NB4 (cell line): ENCODE results near the gene GCH1.
A peak's percentile ranks its signal among the peaks of the same experiment; 100 is the strongest.

Experiments
- DNase-seq: peaks from one replicate; pipeline ENCODE4 v3.0.0; 2010; ENCODE audit warnings: low read depth
- H3K4me3 ChIP-seq: one replicate; pipeline ENCODE4 v1.5.1; 2011; ENCODE audit warnings: mild to moderate bottlenecking, low read depth, low read length, moderate library complexity
- MYC ChIP-seq: IDR thresholded peaks from 2 replicates; pipeline ENCODE4 v1.6.1; 2011; ENCODE audit warnings: low read depth, low read length
- POLR2A ChIP-seq: IDR thresholded peaks from 2 replicates; pipeline ENCODE4 v1.6.1; 2011; ENCODE audit warnings: mild to moderate bottlenecking; ENCODE audit not compliant: insufficient read length; ENCODE audit errors: extremely low read depth
- TF ChIP-seq, protein P1 (sequence below): IDR thresholded peaks from 2 replicates; pipeline ENCODE4 v1.6.1; 2011; ENCODE audit warnings: low read depth, low read length
- TF ChIP-seq, protein P2 (sequence below): IDR thresholded peaks from one replicate; pipeline ENCODE4 v1.5.1; 2012; ENCODE audit warnings: low read depth, low read length

Gene GCH1, protein sequence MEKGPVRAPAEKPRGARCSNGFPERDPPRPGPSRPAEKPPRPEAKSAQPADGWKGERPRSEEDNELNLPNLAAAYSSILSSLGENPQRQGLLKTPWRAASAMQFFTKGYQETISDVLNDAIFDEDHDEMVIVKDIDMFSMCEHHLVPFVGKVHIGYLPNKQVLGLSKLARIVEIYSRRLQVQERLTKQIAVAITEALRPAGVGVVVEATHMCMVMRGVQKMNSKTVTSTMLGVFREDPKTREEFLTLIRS

DNA sequence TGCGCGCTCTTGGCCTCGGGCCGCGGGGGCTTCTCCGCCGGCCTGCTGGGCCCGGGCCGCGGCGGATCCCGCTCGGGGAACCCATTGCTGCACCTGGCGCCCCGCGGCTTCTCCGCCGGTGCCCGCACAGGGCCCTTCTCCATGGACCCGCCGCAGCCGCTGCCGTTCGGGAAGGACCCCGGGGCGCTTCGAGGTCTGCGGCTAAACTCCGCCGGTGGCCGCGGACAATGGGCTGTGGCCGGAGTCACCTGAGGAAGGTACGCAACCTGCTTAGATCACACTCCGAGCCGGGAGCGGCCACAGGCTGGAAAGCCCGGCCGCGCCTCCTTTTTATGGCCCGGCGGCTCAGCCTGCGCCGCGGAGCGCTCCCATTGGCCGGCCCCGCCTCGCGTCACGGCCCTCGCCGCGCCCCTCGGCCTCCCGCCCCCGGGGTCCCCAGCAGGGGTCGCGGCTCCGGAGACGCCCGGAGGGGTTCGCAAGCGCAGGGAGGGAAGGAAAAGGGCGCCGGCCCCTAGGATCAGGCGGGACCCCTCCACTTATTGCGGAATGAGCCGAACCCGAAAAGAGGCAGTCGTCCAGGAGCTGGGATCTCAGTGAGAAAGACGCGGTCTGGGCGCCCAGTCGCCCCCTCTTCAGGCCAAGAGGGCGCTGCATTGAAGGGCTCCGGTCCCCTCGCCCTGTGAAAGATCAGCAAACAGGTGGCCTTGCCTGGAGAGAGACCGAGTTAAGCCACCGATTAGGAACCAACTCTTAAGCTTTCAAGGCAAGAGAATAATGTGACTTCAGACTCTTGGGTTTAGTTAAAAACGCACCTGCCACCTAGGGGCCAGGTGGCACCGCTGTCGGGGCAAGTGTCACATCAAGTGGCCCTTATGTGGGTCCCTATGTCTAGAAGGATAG is at the start of gene GCH1:
Gene GCH1, minus strand, starts transcription at position 306 of the 900 bp plus-strand sequence. Its CDS starts 163 bp downstream, at position 143.
- DNase-seq, result peak; percentile 70
- peak; percentile 29 for TF ChIP-seq POLR2A
- TF ChIP-seq, protein P1, sequence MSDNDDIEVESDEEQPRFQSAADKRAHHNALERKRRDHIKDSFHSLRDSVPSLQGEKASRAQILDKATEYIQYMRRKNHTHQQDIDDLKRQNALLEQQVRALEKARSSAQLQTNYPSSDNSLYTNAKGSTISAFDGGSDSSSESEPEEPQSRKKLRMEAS, result no peak
- no peak for TF ChIP-seq MYC
- TF ChIP-seq, protein P2, sequence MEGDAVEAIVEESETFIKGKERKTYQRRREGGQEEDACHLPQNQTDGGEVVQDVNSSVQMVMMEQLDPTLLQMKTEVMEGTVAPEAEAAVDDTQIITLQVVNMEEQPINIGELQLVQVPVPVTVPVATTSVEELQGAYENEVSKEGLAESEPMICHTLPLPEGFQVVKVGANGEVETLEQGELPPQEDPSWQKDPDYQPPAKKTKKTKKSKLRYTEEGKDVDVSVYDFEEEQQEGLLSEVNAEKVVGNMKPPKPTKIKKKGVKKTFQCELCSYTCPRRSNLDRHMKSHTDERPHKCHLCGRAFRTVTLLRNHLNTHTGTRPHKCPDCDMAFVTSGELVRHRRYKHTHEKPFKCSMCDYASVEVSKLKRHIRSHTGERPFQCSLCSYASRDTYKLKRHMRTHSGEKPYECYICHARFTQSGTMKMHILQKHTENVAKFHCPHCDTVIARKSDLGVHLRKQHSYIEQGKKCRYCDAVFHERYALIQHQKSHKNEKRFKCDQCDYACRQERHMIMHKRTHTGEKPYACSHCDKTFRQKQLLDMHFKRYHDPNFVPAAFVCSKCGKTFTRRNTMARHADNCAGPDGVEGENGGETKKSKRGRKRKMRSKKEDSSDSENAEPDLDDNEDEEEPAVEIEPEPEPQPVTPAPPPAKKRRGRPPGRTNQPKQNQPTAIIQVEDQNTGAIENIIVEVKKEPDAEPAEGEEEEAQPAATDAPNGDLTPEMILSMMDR, result no peak
- peak within 1 kb of the TSS; percentile 51 for H3K4me3 ChIP-seq

DNA sequence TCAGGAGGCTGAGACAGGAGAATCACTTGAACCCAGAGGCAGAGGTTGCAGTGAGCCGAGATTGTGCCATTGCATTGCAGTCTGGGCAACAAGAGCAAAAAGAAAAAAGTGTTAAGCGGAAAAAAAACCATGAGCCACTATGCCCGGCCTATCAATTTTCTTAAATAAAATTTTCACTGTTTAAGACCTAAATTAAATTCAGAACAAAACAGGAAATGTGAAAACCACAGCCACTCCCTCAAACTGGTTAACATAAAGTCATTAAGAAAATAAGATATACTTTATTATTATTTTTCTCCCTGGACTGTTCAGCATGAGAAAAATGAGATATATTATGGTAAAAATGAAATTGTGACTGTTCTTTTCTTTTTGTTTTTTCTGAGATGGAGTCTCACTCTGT is 44.6 kb upstream of the GCH1 start:
- DNase-seq, result no peak
- TF ChIP-seq, protein P1, result no peak
- TF ChIP-seq MYC (no peak), POLR2A (no peak)
- TF ChIP-seq, protein P2, result no peak
- H3K4me3 ChIP-seq, result no peak overlapping the region

DNA sequence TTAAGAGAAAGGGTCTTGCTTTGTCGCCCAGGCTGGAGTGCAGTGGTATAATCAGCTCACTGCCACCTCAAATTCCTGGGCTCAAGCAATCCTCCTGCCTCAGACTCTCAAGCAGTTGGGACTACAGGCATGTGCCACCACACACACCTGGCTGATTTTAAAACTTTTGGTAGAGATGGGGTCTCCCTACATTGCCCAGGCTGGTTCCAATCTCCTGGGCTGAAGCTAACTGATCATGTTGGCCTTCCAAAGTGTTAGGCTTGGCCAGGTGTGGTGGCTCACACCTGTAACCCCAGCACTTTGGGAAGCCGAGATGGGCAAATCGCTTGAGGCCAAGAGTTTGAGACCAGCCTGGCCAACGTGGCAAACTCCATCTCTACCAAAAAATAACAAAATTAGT is 43.9 kb upstream of the GCH1 start:
- no peak overlapping the region for H3K4me3 ChIP-seq
- TF ChIP-seq POLR2A (no peak), MYC (no peak)
- TF ChIP-seq, protein P2, result no peak
- TF ChIP-seq, protein P1, result no peak
- DNase-seq, result no peak

DNA sequence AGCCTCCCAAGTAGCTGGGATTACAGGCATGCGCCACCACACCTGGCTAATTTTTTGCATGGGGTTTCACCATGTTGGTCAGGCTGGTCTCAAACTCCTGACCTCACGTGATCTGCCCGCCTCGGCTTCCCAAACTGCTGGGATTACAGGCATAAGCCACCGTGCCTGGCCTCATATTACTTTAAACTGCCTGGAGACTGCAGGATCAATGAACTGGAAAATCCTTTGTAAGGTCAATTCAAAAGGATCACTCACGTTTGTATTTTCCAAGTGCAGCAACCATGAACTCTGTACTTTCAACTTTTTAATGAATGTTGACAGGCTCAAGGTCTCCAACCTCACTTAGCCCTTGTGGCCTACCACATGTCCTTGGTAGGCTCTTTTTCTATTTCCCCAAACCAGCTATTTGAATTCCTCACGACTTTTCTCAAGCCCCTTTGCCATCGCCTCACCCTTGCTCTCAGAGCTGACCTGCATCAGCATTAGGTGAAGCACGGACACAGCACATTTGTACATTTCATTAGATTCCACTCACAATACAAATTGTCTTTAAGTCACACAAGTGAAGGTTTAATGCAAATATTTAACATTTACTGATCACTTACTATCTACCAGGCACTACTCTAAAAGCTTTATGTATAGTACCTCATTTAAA is 42.2 kb upstream of the GCH1 start:
- TF ChIP-seq, protein P1, result no peak
- TF ChIP-seq POLR2A, result no peak
- DNase-seq, result no peak
- H3K4me3 ChIP-seq, result no peak overlapping the region

DNA sequence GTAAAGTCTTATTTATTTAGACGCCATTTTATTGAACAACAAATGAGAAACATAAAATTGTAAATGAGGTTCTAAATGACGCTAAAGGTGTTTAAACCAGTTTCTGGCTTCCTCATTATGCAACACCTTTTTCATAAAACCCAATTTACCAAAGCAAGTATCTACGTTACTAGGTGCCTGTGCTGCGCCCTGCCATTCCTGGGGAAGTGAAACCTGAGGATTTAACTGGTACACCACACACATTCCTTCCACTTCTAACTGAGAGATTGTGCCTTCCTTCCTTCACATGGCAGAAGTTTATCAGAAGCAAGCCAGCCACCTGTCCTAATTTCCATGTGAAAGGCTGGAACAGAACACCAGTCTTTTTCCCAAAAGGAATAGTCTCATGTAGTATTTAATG is 40.3 kb upstream of the GCH1 start:
- no peak for TF ChIP-seq MYC
- TF ChIP-seq, protein P2, result no peak
- TF ChIP-seq, protein P1, result no peak
- no peak for TF ChIP-seq POLR2A
- peak; percentile 9 for DNase-seq
- H3K4me3 ChIP-seq, result no peak overlapping the region

DNA sequence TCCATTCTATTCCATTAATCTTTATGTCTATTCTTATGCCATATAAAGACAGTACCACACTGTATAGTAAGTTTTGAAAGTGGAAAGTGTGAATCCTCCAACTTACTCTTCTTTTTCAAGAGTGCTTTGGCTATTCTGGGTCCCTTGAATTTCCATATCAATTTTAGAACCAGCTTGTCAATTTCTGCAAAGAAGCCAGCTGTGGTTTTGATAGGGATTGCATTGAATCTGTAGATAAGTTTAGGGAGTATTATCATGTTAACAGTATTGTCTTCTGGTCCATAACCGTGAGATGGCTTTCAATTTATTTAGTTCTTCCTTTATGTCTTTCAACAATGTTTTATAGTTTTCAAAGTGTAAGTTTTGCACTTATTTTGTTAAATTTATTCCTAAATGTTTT is 34.2 kb upstream of the GCH1 start:
- TF ChIP-seq, protein P2, result no peak
- no peak for TF ChIP-seq POLR2A
- DNase-seq, result no peak
- no peak overlapping the region for H3K4me3 ChIP-seq
